CD14-positive monocyte (primary cell): ENCODE data around the gene TBXA2R. TPM values are rescaled to one million over a fixed set of nuclear protein-coding genes. Genes with fewer than 3 reads are reported as not detected.
A peak's percentile ranks its signal among the peaks of the same experiment; 100 is the strongest.
"Not testable (repeated sequence)": the region's sequence is repeated elsewhere in the genome, so short reads cannot be mapped to it uniquely, and the experiment has no call there.

Experiments
- DNase-seq, 3 donors: peaks; one replicate each; pipeline ENCODE4 v3.0.0-alpha.2; 2011 to 2022
- H2AFZ ChIP-seq: 2 replicates; pipeline ENCODE4 v1.6.0; 2012; ENCODE audit warnings: mild to moderate bottlenecking, low read depth, low read length, inconsistent platforms; ENCODE audit not compliant: insufficient read depth, poor library complexity, severe bottlenecking
- H3K27ac ChIP-seq, 2 donors: 1 replicate in 1 of 2; 2 replicates in 1 of 2; pipeline ENCODE4 v1.5.1; 2012 to 2013; ENCODE audit warnings: low read length in 2 of 2, control low read depth in 1 of 2, inconsistent platforms in 1 of 2, low read depth in 1 of 2, mild to moderate bottlenecking in 1 of 2
- H3K27me3 ChIP-seq, 2 donors: one replicate each; pipeline versions ENCODE4 v1.6.0 to v1.6.1; 2011 to 2013; ENCODE audit warnings: low read length in 2 of 2; ENCODE audit not compliant: control insufficient read depth in 2 of 2, insufficient read depth in 2 of 2
- H3K36me3 ChIP-seq, 2 donors: replicated peaks in 1 of 2; 1 replicate in 1 of 2; 2 replicates in 1 of 2; pipeline versions ENCODE4 v1.5.1 to v1.6.1; 2012 to 2013; ENCODE audit warnings: low read length in 2 of 2, control low read depth in 1 of 2, inconsistent platforms in 1 of 2, mild to moderate bottlenecking in 1 of 2; ENCODE audit not compliant: insufficient read depth in 2 of 2, control insufficient read depth in 1 of 2
- H3K4me1 ChIP-seq, 2 donors: 1 replicate in 1 of 2; 2 replicates in 1 of 2; pipeline versions ENCODE4 v1.5.1 to v1.6.1; 2012 to 2013; ENCODE audit warnings: low read length in 2 of 2, control low read depth in 1 of 2, inconsistent platforms in 1 of 2, mild to moderate bottlenecking in 1 of 2, moderate library complexity in 1 of 2; ENCODE audit not compliant: insufficient read depth in 2 of 2, control insufficient read depth in 1 of 2
- H3K4me2 ChIP-seq: replicated peaks from 2 replicates; pipeline ENCODE3; 2012; ENCODE audit warnings: low read length, moderate library complexity, mild to moderate bottlenecking; ENCODE audit not compliant: poor library complexity, severe bottlenecking; ENCODE audit errors: extremely low read depth
- H3K4me3 ChIP-seq, 3 experiments: fragments of 200-600 bp in 1 of 3; sonication (generic) in 1 of 3; replicated peaks in 1 of 3; 1 replicate in 2 of 3; 2 replicates in 1 of 3; pipeline ENCODE4 v1.5.1; 2011 to 2013; ENCODE audit warnings: low read length in 3 of 3, mild to moderate bottlenecking in 3 of 3, control low read depth in 2 of 3, low read depth in 2 of 3, inconsistent platforms in 1 of 3, moderate library complexity in 1 of 3
- H3K79me2 ChIP-seq: 2 replicates; pipeline ENCODE4 v1.6.0; 2012; ENCODE audit warnings: mild to moderate bottlenecking, control low read depth, inconsistent platforms, low read length, moderate library complexity; ENCODE audit not compliant: insufficient read depth
- H3K9ac ChIP-seq: 2 replicates; pipeline ENCODE4 v1.6.0; 2017; ENCODE audit warnings: low read length, mild to moderate bottlenecking; ENCODE audit not compliant: insufficient read depth, poor library complexity, severe bottlenecking
- H3K9me3 ChIP-seq, 2 donors: replicated peaks in 1 of 2; 1 replicate in 1 of 2; 2 replicates in 1 of 2; pipeline versions ENCODE4 v1.5.1 to v1.6.1; 2012 to 2013; ENCODE audit warnings: low read length in 2 of 2, control low read depth in 1 of 2; ENCODE audit not compliant: control insufficient read depth in 1 of 2, insufficient read depth in 1 of 2
- H4K20me1 ChIP-seq: 2 replicates; pipeline ENCODE4 v1.6.0; 2012; ENCODE audit warnings: mild to moderate bottlenecking, low read length, control low read depth, moderate library complexity; ENCODE audit not compliant: insufficient read depth
- H3K27ac Mint-ChIP-seq, 7 donors: one replicate each; pipeline ENCODE4 v1.8.0; 2020; ENCODE audit warnings: mild to moderate bottlenecking in 7 of 7, mixed read lengths in 7 of 7, moderate library complexity in 6 of 7, inconsistent platforms in 2 of 7
- H3K27me3 Mint-ChIP-seq, 3 donors: one replicate each; pipeline ENCODE4 v1.8.0; 2021 to 2022; ENCODE audit warnings: low read depth in 3 of 3, mild to moderate bottlenecking in 3 of 3, mixed read lengths in 3 of 3, moderate library complexity in 3 of 3, inconsistent platforms in 1 of 3
- H3K36me3 Mint-ChIP-seq, 2 donors: one replicate each; pipeline ENCODE4 v1.8.0; 2020; ENCODE audit warnings: mixed read lengths in 2 of 2, inconsistent platforms in 1 of 2, mild to moderate bottlenecking in 1 of 2
- H3K4me1 Mint-ChIP-seq: one replicate; pipeline ENCODE4 v1.8.0; 2020; ENCODE audit warnings: mild to moderate bottlenecking, mixed read lengths
- H3K4me3 Mint-ChIP-seq, 2 donors: one replicate each; pipeline ENCODE4 v1.8.0; 2020; ENCODE audit warnings: mild to moderate bottlenecking in 2 of 2, mixed read lengths in 2 of 2, moderate library complexity in 1 of 2
- H3K9me3 Mint-ChIP-seq, 7 donors: one replicate each; pipeline ENCODE4 v1.8.0; 2020 to 2022; ENCODE audit warnings: mixed read lengths in 7 of 7, mild to moderate bottlenecking in 6 of 7, moderate library complexity in 6 of 7, inconsistent platforms in 2 of 7
- CTCF ChIP-seq: fragments of 200-600 bp; IDR thresholded peaks from one replicate; pipeline ENCODE4 v1.8.0; 2022; ENCODE audit warnings: antibody characterized with exemption, mild to moderate bottlenecking
- WGBS: methylation state at CpG from one replicate; pipeline ENCODE4 v1.1.5; 2013; ENCODE audit warnings: missing lambda C conversion rate; ENCODE audit not compliant: insufficient coverage; 5-methylcytosine and 5-hydroxymethylcytosine counted together
- intact Hi-C, 2 donors: fragments of 100-400 bp; cut with micrococcal nuclease; formaldehyde crosslinking; loops; one replicate each; pipeline versions ENCODE4 v1.15.0 to v1.15.1; 2023
- polyA plus RNA-seq, 3 donors: library from polyadenylated mRNA; depleted of rRNA in 1 of 3; unstranded in 2 of 3; stranded (reverse) in 1 of 3; fragments of 300-500 nt in 2 of 3; fragments of >200 nt in 1 of 3; fragmentation: Illumina TruSeq in 2 of 3; gene quantifications; 1 replicate in 2 of 3; 2 replicates in 1 of 3; pipeline ENCODE4 v1.2.3, GENCODE V29; 2012 to 2021

TBXA2R gene
- polyA plus RNA-seq, 3 donors: 0.05 TPM; not detected in 2

GRCh38 chr19:3581792-3582191 is 24.9 kb downstream of the TBXA2R start:
- H3K4me3 ChIP-seq, DNase-seq, H3K9ac ChIP-seq, H3K27ac Mint-ChIP-seq, H3K4me3 Mint-ChIP-seq, H3K4me2 ChIP-seq, H3K9me3 ChIP-seq, H3K4me1 Mint-ChIP-seq, H3K79me2 ChIP-seq, H2AFZ ChIP-seq, H3K36me3 Mint-ChIP-seq, H3K36me3 ChIP-seq, H4K20me1 ChIP-seq, H3K27ac ChIP-seq, H3K9me3 Mint-ChIP-seq: not testable (repeated sequence)
- no CpG with 5 or more reads among the region's 4 CpGs for WGBS
- peaks cover 19 to 32% (median 20%) of the 10 kb centered on the region in 3 donors for H3K27me3 Mint-ChIP-seq
- intact Hi-C loops: loop anchor here in 1 of 2 donors (5.0 kb wide), 1 partner anchor 34 kb away; no protein-coding TSS in a partner anchor
- peaks cover 5 to 11% of the 10 kb centered on the region in 2 donors for H3K4me1 ChIP-seq
- H3K27me3 ChIP-seq: peaks cover 5 to 20% of the 10 kb centered on the region in 2 donors

- WGBS: 83% methylated on average over 2 of the region's 11 CpGs
- no peaks in the 10 kb centered on the region for H4K20me1 ChIP-seq
- H3K4me3 ChIP-seq: no peak overlapping the region
- H3K27me3 Mint-ChIP-seq: peaks cover 10 to 19% (median 16%) of the 10 kb centered on the region in 3 donors
- intact Hi-C loops: loop anchor here in 1 of 2 donors (5.0 kb wide), 1 partner anchor 33 kb away; no protein-coding TSS in a partner anchor
- no peak overlapping the region for H3K9ac ChIP-seq
- H3K4me2 ChIP-seq: no peak overlapping the region
- peaks cover 3 to 10% of the 10 kb centered on the region in 2 donors for H3K27me3 ChIP-seq
- H3K27ac ChIP-seq: no peak overlapping the region
- peak in 1 of 3 donors; percentile 21 for DNase-seq
- H3K4me3 Mint-ChIP-seq: no peak overlapping the region
- no peaks in the 10 kb centered on the region for H3K9me3 ChIP-seq
- H3K9me3 Mint-ChIP-seq: peaks cover 0 to 6% (median 0%) of the 10 kb centered on the region in 7 donors
- peaks cover 3 to 20% of the 10 kb centered on the region in 2 donors for H3K36me3 Mint-ChIP-seq
- H3K79me2 ChIP-seq: no peaks in the 10 kb centered on the region
- peaks cover 0 to 2% of the 10 kb centered on the region in 2 donors for H3K36me3 ChIP-seq
- peaks cover 7 to 17% of the 10 kb centered on the region in 2 donors for H3K4me1 ChIP-seq
- H3K4me1 Mint-ChIP-seq: peaks cover 22% of the 10 kb centered on the region
- H2AFZ ChIP-seq: no peak overlapping the region
- peak overlapping the region in 2 of 7 donors; percentile 4 to 14 for H3K27ac Mint-ChIP-seq
- TF ChIP-seq CTCF: no peak
Observed at GRCh38 chr19:3580156-3580934, 26.3 kb downstream of the TBXA2R start.
